Activated CD4-positive, CD25-positive, alpha-beta regulatory T cell treated with anti-CD3 and anti-CD28 coated beads, Interleukin-2, amount 50 U/mL, for 16 hours (primary cell): ENCODE results near the gene FZR1.
"Not testable (repeated sequence)": the region's sequence is repeated elsewhere in the genome, so short reads cannot be mapped to it uniquely, and the experiment has no call there.

Experiments used
- DNase-seq: peaks from one replicate; pipeline ENCODE4 v3.0.0-alpha.2; 2020; ENCODE audit warnings: low read depth, low spot score

Gene FZR1

GRCh38 chr19:3573162-3573857 lies 67.2 kb downstream of the FZR1 start:
- no peak for DNase-seq

GRCh38 chr19:3573858-3574637 lies 67.9 kb downstream of the FZR1 start:
- DNase-seq: peak; percentile 59

GRCh38 chr19:3575260-3575741 lies 69.2 kb downstream of the FZR1 start:
- no peak for DNase-seq

- no peak for DNase-seq
These were observed 70.0 kb downstream of the FZR1 start for GRCh38 chr19:3575949-3576673.

GRCh38 chr19:3576696-3577443 lies 70.8 kb downstream of the FZR1 start:
- DNase-seq: no peak

- no peak for DNase-seq
These were observed 71.7 kb downstream of the FZR1 start for GRCh38 chr19:3577723-3578344.

- no peak for DNase-seq
These were observed 72.3 kb downstream of the FZR1 start for GRCh38 chr19:3578390-3578789.

- no peak for DNase-seq
These were observed 74.2 kb downstream of the FZR1 start for GRCh38 chr19:3580156-3580934.

- DNase-seq: not testable (repeated sequence)
These were observed 75.7 kb downstream of the FZR1 start for GRCh38 chr19:3581792-3582191.

GRCh38 chr19:3584036-3584802 lies 78.1 kb downstream of the FZR1 start:
- not testable (repeated sequence) for DNase-seq

GRCh38 chr19:3585301-3586126 lies 79.4 kb downstream of the FZR1 start, which contains the start of gene GIPC3:
GIPC3 (plus strand) TSS chr19:3585478; CDS start chr19:3585598, 120 bp downstream.
- no peak for DNase-seq

GRCh38 chr19:3586127-3586626 lies 80.1 kb downstream of the FZR1 start:
- no peak for DNase-seq

- no peak for DNase-seq
These were observed 80.7 kb downstream of the FZR1 start for GRCh38 chr19:3586707-3587346.
